ENCODE data around the gene HACE1.

HACE1 gene

GRCh38 chr6:104795363-104795762 lies 64.4 kb downstream of the HACE1 start:
- TF ChIP-seq ZFX (IDR thresholded peaks at IDR 0.05; ENCODE audit: borderline replicate concordance): no peak
- TF ChIP-seq CTCF (IDR thresholded peaks at IDR 0.05): no peak

GRCh38 chr6:104789770-104790190 lies 69.9 kb downstream of the HACE1 start:
- peak; percentile 52 for TF ChIP-seq CTCF (IDR thresholded peaks at IDR 0.05)
- no peak for TF ChIP-seq ZFX (IDR thresholded peaks at IDR 0.05; ENCODE audit: borderline replicate concordance)
- no peak overlapping the region for H3K27ac ChIP-seq

More at GRCh38 chr6:104795363-104795762, 64.4 kb downstream of the HACE1 start:
- no peak overlapping the region for H3K27ac ChIP-seq

- TF ChIP-seq ZFX (IDR thresholded peaks at IDR 0.05; ENCODE audit: borderline replicate concordance) (no peak), CTCF (IDR thresholded peaks at IDR 0.05) (no peak)
- no peak overlapping the region for H3K27ac ChIP-seq
These were observed 71.3 kb downstream of the HACE1 start for GRCh38 chr6:104788400-104788799.

- no peak for TF ChIP-seq ZFX (IDR thresholded peaks at IDR 0.05; ENCODE audit: borderline replicate concordance)
- TF ChIP-seq CTCF (IDR thresholded peaks at IDR 0.05): no peak
- H3K27ac ChIP-seq: no peak overlapping the region
These were observed 72.4 kb downstream of the HACE1 start for GRCh38 chr6:104787305-104787704.

GRCh38 chr6:104784884-104785283 lies 74.8 kb downstream of the HACE1 start:
- TF ChIP-seq ZFX (IDR thresholded peaks at IDR 0.05; ENCODE audit: borderline replicate concordance): no peak
- no peak for TF ChIP-seq CTCF (IDR thresholded peaks at IDR 0.05)
- H3K27ac ChIP-seq: no peak overlapping the region

- TF ChIP-seq CTCF (IDR thresholded peaks at IDR 0.05) (peak; percentile 68), ZFX (IDR thresholded peaks at IDR 0.05; ENCODE audit: borderline replicate concordance) (no peak)
These were observed 88.4 kb downstream of the HACE1 start for GRCh38 chr6:104771258-104771832.

GRCh38 chr6:104768906-104769305 lies 90.8 kb downstream of the HACE1 start:
- no peak for TF ChIP-seq ZFX (IDR thresholded peaks at IDR 0.05; ENCODE audit: borderline replicate concordance)
- no peak for TF ChIP-seq CTCF (IDR thresholded peaks at IDR 0.05)
- H3K27ac ChIP-seq: no peak overlapping the region

More at GRCh38 chr6:104771258-104771832, 88.4 kb downstream of the HACE1 start:
- no peak overlapping the region for H3K27ac ChIP-seq

Measured in 22Rv1 (cell line).